Measurements from ENCODE around the gene WFDC10A.

DNA sequence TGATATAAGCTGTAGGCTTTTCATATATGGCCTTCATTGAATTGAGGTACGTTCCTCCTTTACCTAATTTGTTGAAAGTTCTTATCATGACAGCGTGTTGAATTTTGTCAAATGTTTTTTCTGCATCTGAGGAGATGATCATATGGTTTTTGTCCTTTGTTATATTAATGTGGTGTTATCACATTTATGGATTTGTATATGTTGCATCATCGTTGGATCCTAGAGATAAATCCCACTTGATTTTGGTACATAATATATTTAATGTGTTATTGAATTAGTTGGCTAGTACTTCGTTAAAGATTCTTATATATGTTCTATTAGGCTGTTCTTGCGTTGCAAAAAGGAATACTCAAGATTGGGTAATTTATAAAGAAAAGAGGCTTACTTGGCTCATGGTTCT, 10.1 kb downstream of the WFDC10A start:
- TF ChIP-seq CTCF (IDR thresholded peaks at IDR 0.05) (no peak), EZH2 (IDR thresholded peaks at IDR 0.05; ENCODE audit: borderline replicate concordance, insufficient read depth, low read depth, low read length, poor library complexity, severe bottlenecking) (no peak)

Measured in B cell (primary cell).